Measurements from ENCODE around the gene LLGL2.

The LLGL2 gene

DNA sequence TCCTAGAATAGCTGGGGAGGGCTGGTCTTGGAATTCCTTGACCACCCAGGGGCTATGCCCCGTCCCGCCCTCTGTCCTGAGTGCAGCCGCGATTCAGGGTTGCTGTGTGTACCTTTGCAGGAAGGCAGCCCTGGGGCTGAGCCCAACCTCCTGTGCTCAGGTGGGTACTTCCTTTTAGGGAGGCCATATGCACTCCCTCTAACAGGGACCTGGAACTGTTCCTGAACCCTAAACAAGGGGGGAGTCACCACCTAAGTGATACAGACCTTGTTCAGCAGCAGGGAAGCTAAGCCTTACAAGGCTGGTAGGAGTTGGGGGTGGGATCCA, 24.6 kb downstream of the LLGL2 start:
- DNase-seq (ENCODE audit: extremely low read depth, low read depth) = no peak
- no peak overlapping the region for H3K4me3 ChIP-seq (replicated peaks; ENCODE audit: low read depth, low read length)
- TF ChIP-seq, protein P1, sequence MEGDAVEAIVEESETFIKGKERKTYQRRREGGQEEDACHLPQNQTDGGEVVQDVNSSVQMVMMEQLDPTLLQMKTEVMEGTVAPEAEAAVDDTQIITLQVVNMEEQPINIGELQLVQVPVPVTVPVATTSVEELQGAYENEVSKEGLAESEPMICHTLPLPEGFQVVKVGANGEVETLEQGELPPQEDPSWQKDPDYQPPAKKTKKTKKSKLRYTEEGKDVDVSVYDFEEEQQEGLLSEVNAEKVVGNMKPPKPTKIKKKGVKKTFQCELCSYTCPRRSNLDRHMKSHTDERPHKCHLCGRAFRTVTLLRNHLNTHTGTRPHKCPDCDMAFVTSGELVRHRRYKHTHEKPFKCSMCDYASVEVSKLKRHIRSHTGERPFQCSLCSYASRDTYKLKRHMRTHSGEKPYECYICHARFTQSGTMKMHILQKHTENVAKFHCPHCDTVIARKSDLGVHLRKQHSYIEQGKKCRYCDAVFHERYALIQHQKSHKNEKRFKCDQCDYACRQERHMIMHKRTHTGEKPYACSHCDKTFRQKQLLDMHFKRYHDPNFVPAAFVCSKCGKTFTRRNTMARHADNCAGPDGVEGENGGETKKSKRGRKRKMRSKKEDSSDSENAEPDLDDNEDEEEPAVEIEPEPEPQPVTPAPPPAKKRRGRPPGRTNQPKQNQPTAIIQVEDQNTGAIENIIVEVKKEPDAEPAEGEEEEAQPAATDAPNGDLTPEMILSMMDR (IDR thresholded peaks at IDR 0.05; ENCODE audit: low read depth, low read length, missing control alignments) = no peak

DNA sequence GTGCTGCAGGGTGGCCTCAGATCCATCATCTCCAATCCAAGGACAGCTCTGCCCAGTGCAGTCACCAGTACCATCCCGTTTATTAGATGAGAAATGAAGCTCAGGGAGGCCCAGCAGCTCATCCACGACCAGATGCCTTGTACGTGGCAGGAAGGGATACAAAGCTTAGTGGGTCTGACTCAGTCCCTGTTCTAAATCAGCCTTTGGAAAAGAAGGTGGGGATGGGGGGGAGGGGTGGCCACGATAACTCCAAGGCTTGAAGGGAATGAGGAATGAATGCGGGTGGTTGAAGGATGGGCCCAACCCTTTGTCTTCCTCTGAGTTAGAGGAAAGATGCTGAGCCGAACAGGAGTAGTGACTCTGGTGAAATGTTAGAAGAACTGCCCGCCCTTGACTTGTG, 25.8 kb downstream of the LLGL2 start:
- no peak overlapping the region for H3K4me3 ChIP-seq (replicated peaks; ENCODE audit: low read depth, low read length)

DNA sequence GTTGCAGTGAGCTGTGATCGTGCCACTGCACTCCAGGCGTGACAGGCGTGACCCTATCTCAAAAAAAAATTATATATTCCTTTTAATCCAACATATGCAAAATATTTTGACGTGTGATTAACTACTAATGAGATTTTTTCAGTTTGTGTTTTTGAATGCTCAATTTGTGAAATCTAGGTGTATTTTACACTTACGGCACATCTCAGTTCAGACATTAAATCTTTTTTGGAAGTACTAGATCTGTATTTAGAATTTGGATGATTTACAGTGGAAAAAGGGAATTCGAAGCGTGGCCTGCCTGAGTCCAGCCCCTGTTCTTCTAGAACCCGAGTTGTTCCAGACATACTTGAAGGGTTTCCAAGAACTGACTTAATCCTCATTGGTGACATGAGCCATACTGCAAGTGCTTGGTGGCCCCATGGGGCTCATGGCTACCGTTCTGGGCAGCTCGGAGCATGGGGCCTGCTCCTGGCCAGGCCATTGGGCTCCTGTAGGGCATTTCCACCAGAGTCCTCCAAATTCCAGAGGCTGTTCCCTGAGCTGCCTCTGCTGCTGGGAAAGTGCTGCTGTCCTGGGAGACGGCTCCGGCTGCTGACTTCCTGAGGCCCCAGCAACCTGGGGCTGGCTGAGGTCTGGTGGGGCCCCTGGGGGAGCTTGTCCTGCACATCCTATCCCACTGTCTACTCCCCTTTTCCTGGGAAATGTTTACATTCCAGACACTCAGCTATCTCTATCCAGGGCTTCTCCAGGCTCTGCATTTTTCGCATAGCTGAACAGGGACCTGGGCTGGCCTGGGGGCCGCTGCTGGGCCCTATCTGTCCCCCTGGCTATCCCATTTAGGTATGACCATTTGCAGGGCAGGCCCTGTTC, 27.2 kb downstream of the LLGL2 start:
- DNase-seq (ENCODE audit: extremely low read depth, low read depth) = no peak
- TF ChIP-seq, protein P1 (IDR thresholded peaks at IDR 0.05; ENCODE audit: low read depth, low read length, missing control alignments) = no peak

More for the DNA sequence above, 25.8 kb downstream of the LLGL2 start:
- no peak for DNase-seq (ENCODE audit: extremely low read depth, low read depth)
- TF ChIP-seq, protein P1 (IDR thresholded peaks at IDR 0.05; ENCODE audit: low read depth, low read length, missing control alignments) = no peak

DNA sequence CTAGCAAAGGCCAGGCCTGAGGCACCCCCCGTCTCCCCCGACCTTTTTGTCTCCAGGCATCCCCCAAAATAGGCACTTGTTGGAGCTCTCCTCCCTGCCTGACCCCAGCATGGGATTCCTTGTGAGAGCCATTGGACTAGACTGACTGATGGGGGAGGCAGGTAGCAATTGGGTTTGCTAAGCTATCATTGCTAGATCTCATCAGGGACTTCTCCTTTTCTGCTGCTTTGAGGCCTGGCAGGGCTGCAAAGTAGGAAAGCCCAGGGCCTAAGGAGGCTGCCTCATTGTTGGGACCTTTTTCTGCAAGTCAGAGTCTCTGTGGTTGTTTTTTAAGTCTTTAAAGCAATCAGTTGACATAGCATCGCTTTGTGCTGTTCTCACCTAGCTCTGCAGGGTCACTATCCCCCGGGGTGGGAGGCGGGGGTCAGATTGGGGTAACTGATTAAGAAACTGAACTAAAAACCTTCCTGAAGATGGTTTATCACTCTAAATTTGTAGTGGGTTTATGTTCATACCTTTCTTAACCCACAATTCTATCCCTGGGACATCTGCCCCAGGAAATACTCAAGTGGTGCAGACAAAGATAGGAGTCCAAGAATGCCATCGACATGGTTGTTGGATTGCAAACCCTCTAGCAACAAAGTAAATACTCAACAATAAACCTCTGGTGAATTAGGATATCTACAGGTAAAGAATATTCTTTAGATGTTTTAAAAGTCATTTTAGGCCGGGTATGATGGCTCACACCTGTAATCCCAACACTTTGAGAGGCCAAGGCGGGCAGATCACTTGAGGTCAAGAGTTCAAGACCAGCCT, 28.0 kb downstream of the LLGL2 start:
- TF ChIP-seq, protein P1 (IDR thresholded peaks at IDR 0.05; ENCODE audit: low read depth, low read length, missing control alignments) = no peak
- H3K4me3 ChIP-seq (replicated peaks; ENCODE audit: low read depth, low read length) = no peak overlapping the region
- DNase-seq (ENCODE audit: extremely low read depth, low read depth) = no peak

More for the DNA sequence above, 27.2 kb downstream of the LLGL2 start:
- no peak overlapping the region for H3K4me3 ChIP-seq (replicated peaks; ENCODE audit: low read depth, low read length)

DNA sequence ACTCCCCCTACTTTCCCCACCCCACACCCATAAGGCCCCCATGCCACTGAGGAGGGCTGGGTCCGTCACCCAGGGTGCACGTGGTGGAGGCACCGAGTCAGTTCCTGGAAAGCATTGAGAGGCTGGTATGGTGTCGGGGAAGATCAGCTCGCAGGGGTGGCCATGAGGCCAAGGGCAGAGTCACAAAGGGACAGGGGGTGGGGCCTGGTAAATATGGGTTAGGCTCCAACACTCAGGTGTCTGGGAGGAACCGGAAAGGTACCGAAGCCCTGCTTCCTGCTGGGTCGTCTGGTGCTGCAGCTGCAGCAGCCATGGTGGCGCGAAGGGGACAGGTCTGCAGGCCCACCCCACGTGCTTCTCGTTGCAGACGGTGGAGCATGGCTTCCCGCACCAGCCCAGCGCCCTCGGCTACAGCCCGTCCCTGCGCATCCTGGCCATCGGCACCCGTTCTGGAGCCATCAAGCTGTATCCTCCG, 30.2 kb downstream of the LLGL2 start:
- no peak for DNase-seq (ENCODE audit: extremely low read depth, low read depth)
- no peak overlapping the region for H3K4me3 ChIP-seq (replicated peaks; ENCODE audit: low read depth, low read length)
- TF ChIP-seq, protein P1 (IDR thresholded peaks at IDR 0.05; ENCODE audit: low read depth, low read length, missing control alignments) = no peak

DNA sequence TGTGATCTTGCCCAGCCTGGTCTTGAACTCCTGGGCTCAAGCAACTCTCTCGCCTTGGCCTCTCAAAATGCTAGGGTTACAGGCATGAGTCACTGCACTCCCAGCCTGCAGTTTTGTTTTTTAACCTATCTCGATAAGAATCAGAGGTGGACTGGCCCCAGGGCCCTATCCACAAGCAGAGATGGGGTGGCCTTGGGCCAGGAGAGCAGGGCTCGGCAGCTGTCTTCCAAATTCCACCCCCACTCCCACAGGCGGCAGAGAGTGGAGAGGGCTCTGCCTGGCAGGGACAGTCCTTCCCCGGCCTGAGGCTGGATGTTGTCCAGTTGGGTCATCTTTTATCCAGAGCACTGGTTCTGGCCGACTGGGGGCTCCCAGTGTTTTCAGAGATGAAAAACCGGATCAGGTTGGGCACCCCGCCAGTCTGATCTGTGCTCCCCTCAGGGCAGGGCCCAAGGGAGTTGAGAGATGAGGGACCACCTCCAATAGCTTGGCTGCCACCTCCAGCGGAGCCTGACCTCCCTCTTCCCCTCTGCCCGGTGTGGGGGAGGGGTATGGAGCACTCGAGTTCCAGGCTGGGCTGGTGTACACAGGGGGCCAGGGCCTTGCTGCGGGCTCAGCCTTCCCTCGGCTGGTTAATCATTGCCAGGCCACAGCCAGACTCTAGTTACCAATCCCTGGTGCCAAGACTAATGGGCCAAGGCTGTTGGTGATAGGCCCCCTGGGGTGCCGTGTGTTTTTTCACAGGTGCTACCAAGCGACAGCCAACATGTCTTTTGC, 31.8 kb downstream of the LLGL2 start:
- no peak overlapping the region for H3K4me3 ChIP-seq (replicated peaks; ENCODE audit: low read depth, low read length)
- TF ChIP-seq, protein P1 (IDR thresholded peaks at IDR 0.05; ENCODE audit: low read depth, low read length, missing control alignments) = no peak
- no peak for DNase-seq (ENCODE audit: extremely low read depth, low read depth)
